ENCODE measurements around the gene ZNF524.

Gene ZNF524

DNA sequence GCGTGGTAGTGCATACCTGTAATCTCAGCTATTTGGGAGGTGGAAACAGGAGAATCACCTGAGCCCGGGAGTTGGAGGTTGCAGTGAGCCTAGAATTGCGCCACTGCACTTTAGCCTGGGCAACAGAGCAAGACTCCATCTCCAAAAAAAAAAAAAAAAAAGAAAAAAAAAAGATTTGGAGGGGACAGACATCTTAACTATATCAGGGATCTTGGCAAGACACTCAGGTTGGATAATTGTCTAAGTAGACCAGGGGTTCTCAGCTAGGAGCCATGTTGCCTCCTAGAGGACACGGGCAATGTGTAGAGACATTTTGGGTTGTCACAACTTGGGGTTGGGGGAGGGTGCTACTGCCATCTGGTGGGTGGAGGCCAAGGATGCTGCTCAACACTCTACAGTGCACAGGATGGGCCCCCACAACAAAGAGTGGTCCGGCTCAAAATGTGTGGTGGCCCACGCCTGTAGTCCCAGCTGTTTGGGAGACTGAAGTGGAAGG, 38.8 kb downstream of the ZNF524 start:
- peak in 1 of 2 experiments; percentile 68 for DNase-seq (ENCODE audit: low read depth in 1 of 2, low spot score in 1 of 2)
- no peak for TF ChIP-seq JUND (IDR thresholded peaks at IDR 0.05; ENCODE audit: low read depth)
- in situ Hi-C loops (cut with HindIII; ENCODE audit: low pct_unique_long_range_greater_than_20kb, low sequenced_read_pairs) = no loop called here

DNA sequence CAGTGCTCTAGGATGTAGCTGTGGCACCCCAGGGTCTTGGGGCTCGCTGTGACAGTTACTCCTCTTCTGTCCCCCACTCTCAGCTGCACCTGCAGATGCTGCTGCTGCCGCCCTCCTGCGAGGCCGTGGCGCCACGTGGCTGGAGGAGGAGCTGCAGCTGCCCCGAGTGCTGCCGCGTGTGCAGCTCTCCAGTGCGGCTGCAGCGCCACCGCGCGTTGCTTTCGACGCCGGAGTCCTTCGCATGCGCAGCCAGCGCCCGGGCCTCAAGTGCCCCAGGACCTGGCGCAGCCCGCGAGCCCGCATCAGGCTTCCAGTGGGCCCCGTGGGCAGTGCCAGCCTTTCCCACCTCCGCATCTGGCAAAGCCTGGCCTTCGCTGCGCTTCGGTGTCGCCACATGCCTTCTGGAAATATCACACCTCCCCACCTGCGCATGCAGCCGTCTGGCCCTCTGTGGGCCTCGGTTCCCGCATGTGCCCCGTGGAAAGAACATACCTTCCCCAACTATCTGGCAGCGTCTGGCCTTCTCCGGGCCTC, 40.0 kb downstream of the ZNF524 start:
- TF ChIP-seq JUND (IDR thresholded peaks at IDR 0.05; ENCODE audit: low read depth) = no peak
- in situ Hi-C loops (cut with HindIII; ENCODE audit: low pct_unique_long_range_greater_than_20kb, low sequenced_read_pairs) = no loop called here
- DNase-seq (ENCODE audit: low read depth in 1 of 2, low spot score in 1 of 2) = peak in 1 of 2 experiments; percentile 74

DNA sequence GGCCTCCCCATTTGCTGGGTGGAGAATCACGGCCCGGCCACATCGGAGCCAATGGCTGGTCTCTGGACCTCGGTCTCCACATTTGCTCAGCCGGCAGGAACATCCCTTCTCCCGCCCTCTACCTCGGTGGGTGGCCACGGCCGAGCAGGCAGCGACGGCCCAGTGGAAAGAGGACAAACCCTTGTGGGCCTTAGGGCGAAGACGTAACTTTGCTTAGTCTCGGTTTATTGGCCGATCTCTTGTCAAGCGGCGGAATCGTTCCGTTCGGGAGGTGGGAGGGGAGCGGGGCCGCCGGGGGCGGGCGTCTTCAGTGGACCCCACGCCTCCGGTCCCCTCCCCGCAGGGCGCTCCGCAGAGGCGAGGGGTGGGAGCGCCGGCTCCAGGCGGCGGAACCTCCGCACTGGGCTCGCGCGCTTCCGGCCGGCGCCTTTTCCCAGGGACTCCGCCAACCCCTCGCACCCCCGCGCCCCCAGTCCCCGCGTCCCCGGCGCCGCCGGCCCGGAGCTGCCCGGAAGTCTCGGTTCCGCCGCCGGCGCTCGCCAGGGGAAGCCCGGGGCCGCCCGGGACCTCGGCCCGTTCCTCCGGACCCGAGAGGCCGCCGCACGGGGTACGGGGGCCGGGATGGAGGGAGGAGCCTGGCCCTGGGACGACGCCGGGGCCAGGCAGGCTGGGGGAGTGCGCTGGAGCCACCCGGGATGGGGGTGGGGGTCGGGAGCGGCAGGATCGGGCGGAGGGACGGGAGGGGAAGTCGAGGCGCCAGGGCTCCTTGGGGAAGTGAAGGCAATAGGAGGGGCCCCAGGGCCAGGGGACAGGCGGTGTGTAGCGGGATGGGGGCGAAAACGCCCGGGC, 40.7 kb downstream of the ZNF524 start, which contains the start of gene ZNF580:
TSS of gene ZNF580 (plus strand) at position 426 of the 849 bp plus-strand sequence. CDS start 1,507 bp downstream, outside the sequence.
- in situ Hi-C loops (cut with HindIII; ENCODE audit: low pct_unique_long_range_greater_than_20kb, low sequenced_read_pairs) = no loop called here
- DNase-seq (ENCODE audit: low read depth in 1 of 2, low spot score in 1 of 2) = peak; percentile 51 to 79
- no peak for TF ChIP-seq JUND (IDR thresholded peaks at IDR 0.05; ENCODE audit: low read depth)

DNA sequence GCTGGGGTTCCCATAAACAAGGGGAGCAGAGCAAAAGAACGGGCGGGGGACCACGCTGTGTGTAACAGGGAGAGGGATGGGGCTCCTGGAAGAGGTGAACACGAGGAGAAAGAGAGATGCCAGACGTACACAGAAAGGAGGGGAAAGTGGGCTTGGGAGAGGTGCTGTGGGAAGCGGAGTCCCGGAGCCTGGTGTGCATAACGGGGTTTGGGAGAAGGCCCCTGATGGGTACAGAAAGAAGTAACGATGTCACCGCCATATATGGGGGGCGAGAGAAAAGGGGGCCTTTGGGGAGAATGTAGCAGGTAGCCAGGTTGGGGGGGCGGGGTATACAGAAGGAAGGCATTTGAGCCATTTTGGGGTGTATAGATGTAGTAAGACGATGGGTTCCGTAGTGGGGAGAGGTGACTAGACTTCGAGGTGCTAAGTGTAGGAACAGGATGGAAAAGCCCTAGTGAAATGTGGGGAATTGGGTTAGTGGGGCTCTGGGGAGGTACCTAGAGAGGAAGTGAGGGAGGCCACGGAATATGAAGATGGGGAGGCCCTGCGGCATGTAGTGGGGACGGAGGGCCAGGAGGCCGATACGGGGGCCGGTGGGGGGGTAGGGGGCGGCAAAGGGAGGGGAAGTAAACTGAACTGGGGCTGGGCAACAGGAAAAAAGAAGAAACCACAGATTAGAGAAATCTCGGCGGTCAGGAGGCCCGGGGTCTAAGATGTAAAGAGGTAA, 41.5 kb downstream of the ZNF524 start:
- DNase-seq (ENCODE audit: low read depth in 1 of 2, low spot score in 1 of 2) = no peak
- no peak for TF ChIP-seq JUND (IDR thresholded peaks at IDR 0.05; ENCODE audit: low read depth)
- in situ Hi-C loops (cut with HindIII; ENCODE audit: low pct_unique_long_range_greater_than_20kb, low sequenced_read_pairs) = no loop called here

DNA sequence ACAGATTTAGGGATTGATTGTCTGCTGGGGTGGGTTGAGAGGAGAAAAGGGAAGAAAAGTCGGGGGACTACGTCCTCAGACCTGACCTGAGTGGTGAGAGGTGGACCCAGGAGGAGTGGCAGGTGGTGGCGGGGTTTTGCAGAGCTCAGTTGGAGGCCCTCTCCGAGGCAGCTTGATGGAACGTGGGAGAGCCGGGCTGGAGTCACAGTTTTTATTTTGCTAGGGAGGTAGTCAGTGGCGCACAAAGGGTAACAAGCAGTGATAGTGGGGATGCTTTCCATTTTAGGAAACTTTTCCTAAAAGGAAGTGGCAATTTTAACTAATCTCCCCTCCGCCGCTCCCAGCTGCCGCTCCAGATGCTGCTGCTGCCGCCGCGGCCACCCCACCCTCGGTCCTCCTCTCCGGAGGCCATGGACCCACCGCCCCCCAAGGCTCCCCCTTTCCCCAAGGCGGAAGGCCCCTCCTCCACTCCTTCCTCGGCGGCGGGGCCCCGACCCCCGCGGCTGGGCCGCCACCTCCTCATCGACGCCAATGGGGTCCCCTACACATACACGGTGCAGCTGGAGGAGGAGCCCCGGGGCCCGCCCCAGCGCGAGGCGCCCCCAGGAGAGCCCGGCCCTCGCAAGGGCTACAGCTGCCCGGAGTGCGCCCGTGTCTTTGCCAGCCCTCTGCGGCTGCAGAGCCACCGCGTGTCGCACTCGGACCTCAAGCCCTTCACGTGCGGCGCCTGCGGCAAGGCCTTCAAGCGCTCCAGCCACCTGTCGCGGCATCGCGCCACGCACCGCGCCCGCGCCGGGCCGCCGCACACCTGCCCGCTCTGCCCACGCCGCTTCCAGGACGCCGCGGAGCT, 42.3 kb downstream of the ZNF524 start:
- DNase-seq (ENCODE audit: low read depth in 1 of 2, low spot score in 1 of 2) = peak in 1 of 2 experiments; percentile 30
- in situ Hi-C loops (cut with HindIII; ENCODE audit: low pct_unique_long_range_greater_than_20kb, low sequenced_read_pairs) = no loop called here
- TF ChIP-seq JUND (IDR thresholded peaks at IDR 0.05; ENCODE audit: low read depth) = no peak

DNA sequence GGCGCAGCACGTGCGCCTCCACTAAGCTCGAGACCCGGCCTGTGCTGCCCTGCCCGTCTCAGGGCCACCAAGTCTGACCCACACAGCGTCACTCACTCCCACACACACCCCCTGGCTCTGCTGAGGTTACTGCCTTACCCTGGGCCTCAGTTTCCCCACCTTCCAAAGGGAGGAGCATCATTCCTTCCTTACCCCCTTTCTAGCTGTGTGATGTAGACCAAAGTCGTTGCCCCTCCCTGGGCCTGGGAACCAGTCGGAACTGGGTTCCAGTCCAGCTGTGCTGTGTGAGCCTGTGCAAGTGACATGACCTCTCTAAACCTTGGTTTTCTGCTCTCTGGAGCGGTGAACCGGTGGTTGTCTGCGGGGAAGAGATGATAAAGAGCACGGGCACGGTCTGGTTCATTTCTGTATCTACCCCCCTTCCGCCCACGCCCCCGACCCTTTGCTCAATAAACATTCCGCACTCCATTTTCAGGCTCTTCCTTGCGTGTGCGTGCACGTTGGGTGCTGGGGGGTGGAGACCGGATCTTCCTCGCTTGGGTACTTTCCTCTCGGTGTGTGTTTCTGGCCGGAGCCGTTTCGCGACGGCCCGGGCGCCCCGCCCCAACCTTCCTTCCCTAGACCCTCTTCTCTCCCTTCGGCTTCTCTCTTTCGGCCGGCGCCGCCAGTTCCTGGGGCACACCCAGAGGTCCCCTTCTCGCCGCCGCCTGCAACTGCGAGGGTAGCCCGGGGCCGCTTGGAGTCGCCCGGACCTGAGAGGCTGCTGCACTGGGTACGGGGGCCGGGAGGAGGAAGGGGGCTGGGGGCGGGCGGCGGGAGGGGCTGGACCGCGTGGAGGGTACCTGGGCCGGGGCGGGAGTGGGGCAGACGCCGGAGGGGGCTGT, 43.2 kb downstream of the ZNF524 start, which contains the start of gene ZNF581:
TSS of gene ZNF581 (plus strand) at position 647 of the 884 bp plus-strand sequence. CDS start 923 bp downstream, outside the sequence.
- no peak for TF ChIP-seq JUND (IDR thresholded peaks at IDR 0.05; ENCODE audit: low read depth)
- peak; percentile 78 to 79 for DNase-seq (ENCODE audit: low read depth in 1 of 2, low spot score in 1 of 2)
- in situ Hi-C loops (cut with HindIII; ENCODE audit: low pct_unique_long_range_greater_than_20kb, low sequenced_read_pairs) = no loop called here

DNA sequence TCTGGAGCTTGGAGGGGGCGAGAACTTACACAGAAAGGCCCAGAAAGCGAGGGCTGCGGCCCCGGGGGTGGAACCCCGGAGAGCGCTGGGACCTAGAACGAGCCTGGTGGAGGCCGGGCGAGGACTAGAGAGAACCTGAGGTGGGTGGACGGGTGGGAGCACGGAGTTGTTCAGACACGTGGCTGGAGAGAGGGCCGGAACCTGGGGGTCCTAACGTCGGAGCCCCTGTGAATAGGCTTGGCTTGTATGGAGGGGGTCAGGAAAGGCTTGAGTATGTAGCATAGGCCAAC, 43.7 kb downstream of the ZNF524 start:
- no peak for DNase-seq (ENCODE audit: low read depth in 1 of 2, low spot score in 1 of 2)
- in situ Hi-C loops (cut with HindIII; ENCODE audit: low pct_unique_long_range_greater_than_20kb, low sequenced_read_pairs) = no loop called here
- TF ChIP-seq JUND (IDR thresholded peaks at IDR 0.05; ENCODE audit: low read depth) = no peak

DNA sequence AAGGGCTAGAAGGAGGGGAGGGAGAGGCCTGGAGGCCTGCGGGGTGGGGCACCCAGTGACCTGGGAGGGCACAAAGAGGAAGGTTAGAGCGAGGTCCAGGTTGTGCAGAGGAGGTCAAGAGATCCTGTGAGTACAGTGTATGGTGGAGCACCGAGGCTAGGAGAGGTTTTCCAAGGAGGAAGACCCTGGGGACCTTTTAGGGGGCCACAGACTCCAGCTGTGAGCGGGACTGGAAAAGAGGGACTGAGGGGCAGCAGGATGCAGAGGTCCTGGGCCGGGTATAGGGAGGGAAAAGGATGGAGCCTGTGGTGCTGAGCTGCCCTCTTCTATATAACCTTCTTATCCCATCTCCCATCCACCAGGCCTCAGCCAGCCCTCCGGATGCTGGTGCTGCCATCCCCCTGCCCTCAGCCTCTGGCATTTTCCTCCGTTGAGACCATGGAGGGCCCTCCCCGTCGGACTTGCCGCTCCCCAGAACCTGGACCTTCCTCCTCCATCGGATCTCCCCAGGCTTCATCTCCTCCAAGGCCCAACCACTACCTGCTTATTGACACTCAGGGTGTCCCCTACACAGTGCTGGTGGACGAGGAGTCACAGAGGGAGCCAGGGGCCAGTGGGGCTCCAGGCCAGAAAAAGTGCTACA, 44.2 kb downstream of the ZNF524 start:
- no peak for DNase-seq (ENCODE audit: low read depth in 1 of 2, low spot score in 1 of 2)
- TF ChIP-seq JUND (IDR thresholded peaks at IDR 0.05; ENCODE audit: low read depth) = no peak
- in situ Hi-C loops (cut with HindIII; ENCODE audit: low pct_unique_long_range_greater_than_20kb, low sequenced_read_pairs) = no loop called here

DNA sequence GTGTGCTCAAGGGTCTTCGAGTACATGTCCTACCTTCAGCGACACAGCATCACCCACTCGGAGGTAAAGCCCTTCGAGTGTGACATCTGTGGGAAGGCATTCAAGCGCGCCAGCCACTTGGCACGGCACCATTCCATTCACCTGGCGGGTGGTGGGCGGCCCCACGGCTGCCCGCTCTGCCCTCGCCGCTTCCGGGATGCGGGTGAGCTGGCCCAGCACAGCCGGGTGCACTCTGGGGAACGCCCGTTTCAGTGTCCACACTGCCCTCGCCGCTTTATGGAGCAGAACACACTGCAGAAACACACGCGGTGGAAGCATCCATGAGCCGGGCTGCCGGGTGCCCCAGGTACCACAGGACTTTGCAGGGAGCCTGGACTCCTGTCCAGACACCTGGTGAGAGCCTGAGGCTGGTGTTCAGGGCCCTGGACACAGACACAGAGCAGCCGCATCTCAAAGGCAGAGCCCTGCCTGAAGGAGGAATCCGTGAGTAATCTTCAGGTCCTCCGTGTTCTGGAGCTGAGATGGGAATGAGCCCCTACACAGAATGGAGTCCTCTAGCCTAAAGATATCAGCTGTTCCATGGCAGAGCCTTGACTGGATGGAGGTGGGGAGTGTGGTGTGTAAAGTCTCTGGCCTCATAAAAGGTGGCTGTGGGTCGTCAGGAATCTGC, 44.9 kb downstream of the ZNF524 start:
- DNase-seq (ENCODE audit: low read depth in 1 of 2, low spot score in 1 of 2) = no peak
- no peak for TF ChIP-seq JUND (IDR thresholded peaks at IDR 0.05; ENCODE audit: low read depth)
- in situ Hi-C loops (cut with HindIII; ENCODE audit: low pct_unique_long_range_greater_than_20kb, low sequenced_read_pairs) = no loop called here

DNA sequence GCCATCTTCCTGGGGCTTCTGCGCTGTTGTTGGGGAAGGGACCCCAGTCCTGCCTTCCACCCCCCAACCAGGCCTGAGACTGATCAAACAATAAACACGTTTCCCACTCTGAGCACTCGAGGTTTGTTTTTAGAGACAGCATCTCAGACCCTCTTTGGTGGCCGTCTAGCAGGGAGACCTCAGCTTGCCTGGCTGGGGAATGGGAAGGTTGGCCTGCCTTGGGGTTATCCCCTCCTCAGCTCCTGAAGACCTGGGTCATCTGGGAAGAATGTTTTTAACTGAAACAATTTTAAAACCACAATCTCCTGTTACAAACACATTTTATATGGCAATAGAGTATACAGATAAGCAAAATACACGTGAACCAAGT, 45.4 kb downstream of the ZNF524 start:
- no peak for DNase-seq (ENCODE audit: low read depth in 1 of 2, low spot score in 1 of 2)
- TF ChIP-seq JUND (IDR thresholded peaks at IDR 0.05; ENCODE audit: low read depth) = no peak
- in situ Hi-C loops (cut with HindIII; ENCODE audit: low pct_unique_long_range_greater_than_20kb, low sequenced_read_pairs) = no loop called here

Measured in T47D (cell line).